Measurements from ENCODE around the gene ARID1B.

ARID1B gene

DNA sequence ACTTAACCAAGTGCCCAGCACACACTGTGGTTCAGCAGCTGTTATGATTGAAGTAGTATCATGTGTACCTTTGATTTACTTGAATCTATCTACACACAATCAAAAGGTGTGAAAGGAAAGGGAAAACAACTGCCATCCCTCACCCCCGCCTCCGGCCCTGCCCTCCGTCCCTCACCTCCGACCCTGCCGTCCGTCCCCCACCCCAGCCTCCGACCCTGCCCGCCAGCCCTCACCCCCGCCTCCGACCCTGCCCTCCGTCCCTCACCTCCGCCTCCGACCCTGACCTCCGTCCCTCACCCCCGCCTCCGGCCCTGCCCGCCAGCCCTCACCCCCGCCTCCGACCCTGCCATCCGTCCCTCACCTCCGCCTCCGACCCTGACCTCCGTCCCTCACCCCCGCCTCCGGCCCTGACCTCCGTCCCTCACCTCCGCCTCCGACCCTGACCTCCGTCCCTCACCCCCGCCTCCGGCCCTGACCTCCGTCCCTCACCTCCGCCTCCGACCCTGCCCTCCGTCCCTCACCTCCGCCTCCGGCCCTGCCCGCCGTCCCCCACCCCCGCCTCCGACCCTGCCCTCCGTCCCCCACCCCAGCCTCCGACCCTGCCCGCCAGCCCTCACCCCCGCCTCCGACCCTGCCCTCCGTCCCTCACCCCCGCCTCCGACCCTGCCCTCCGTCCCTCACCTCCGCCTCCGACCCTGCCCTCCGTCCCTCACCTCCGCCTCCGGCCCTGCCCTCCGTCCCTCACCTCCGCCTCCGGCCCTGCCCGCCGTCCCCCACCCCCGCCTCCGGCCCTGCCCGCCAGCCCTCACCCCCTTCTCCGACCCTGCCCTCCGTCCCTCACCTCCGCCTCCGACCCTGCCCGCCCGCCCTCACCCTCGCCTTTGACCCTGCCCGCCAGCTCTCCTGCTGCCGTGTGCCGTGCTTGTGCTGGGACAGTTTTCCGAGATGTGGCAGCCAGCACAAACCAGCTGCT is 370.2 kb downstream of the ARID1B start:
- peak in 1 of 2 donors; percentile 36 for DNase-seq

- DNase-seq: no peak
These were observed 371.5 kb downstream of the ARID1B start for GRCh38 chr6:157148391-157149323.

DNA sequence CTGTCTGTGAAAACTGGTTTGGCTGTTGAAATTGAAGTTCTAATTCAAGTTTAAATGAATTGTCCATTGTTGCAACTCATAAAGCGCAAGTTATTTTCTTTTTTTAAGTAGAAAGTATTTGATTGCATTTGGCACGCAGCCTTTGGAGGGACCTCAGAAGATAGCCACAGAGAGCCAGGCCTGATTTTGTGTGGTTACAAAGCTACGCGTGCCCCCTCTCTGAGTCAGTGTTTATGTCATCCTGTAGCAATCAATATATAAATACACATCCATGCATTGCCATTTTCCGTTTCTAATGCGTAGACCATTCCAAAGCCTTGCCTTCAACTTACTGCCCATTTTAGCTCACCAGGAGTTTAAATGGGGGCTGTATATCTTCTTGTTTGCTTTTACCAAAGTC is 372.9 kb downstream of the ARID1B start:
- DNase-seq: no peak

GRCh38 chr6:157151029-157151428 is 373.9 kb downstream of the ARID1B start:
- no peak for DNase-seq

GRCh38 chr6:157151989-157152388 is 374.8 kb downstream of the ARID1B start:
- DNase-seq: no peak

DNA sequence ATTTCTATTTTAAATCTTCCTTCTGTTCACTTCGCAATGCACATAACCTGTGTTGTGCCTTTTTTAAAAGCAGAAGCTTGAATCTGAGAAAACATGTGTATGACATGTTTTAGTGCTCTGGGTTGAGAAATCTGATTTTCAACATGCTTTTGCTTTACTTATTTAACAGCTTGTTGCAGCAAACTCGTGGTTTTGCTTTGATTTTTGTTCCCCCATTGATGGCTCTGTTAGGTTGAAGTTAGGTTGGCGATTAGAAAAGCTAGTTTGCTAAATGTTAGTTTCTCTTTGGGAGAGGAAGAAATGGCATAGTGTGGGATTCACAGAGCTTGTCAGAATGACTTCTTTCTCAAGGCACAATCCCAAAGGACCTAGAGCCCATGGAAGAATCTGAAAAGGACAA is 375.4 kb downstream of the ARID1B start:
- no peak for DNase-seq

- DNase-seq: no peak
These were observed 378.6 kb downstream of the ARID1B start for GRCh38 chr6:157155804-157156203.

DNA sequence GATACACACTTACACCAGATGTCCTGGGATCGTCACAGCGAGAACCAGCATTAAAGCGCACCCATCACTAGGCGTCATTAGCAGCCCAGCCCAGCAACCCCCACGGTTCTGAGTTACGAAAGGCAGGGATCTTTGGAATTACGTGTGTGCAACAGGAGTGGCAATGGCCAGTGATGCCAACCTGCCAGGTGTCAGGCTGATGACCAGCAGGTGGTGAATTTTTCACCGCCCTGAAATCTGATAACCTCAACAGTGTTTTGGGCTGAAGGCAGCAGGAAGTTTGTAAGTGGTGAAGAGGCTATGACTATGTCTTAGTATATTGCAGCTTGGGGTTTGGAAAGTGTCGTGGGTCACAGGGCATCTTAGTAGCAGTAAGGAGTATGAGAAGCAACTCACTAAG is 380.1 kb downstream of the ARID1B start:
- no peak for DNase-seq

GRCh38 chr6:157158456-157158855 is 381.3 kb downstream of the ARID1B start:
- no peak for DNase-seq

- no peak for DNase-seq
These were observed 381.7 kb downstream of the ARID1B start for GRCh38 chr6:157158897-157159296.

GRCh38 chr6:157159348-157159747 is 382.2 kb downstream of the ARID1B start:
- no peak for DNase-seq

- no peak for DNase-seq
These were observed 384.7 kb downstream of the ARID1B start for GRCh38 chr6:157161912-157162311.

DNA sequence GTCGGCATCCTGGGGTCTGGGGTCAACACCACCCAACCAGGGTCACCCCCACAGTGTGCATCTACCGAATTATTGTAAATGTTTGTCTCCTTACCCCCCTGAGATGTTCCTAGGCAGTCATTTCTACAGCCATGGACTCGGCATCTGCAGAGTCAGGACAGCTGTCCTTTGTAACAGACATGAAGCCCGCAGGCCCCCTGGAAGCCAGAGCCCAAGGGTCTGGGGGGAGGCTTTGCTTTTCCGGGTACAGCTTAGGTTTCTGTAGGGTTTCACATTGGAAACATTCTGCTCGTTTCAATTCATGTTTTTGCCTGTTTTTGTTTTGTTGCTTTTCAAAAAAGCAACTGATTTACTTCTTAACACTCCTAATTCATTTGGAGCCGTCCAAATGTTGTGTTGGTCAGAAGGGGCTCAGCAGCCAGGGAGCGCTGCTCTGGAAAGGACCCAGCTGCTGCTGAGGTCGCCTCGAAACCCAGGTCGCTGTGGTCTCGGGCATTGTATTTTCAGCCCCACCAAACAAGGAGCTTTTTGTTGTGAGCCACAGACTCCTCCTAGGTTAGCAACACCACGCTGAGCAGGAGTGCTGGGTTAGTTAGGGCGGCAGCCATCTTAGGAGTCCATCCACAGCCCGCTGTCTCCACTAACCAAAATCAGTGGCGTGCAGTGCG is 385.7 kb downstream of the ARID1B start:
- DNase-seq: no peak

DNA sequence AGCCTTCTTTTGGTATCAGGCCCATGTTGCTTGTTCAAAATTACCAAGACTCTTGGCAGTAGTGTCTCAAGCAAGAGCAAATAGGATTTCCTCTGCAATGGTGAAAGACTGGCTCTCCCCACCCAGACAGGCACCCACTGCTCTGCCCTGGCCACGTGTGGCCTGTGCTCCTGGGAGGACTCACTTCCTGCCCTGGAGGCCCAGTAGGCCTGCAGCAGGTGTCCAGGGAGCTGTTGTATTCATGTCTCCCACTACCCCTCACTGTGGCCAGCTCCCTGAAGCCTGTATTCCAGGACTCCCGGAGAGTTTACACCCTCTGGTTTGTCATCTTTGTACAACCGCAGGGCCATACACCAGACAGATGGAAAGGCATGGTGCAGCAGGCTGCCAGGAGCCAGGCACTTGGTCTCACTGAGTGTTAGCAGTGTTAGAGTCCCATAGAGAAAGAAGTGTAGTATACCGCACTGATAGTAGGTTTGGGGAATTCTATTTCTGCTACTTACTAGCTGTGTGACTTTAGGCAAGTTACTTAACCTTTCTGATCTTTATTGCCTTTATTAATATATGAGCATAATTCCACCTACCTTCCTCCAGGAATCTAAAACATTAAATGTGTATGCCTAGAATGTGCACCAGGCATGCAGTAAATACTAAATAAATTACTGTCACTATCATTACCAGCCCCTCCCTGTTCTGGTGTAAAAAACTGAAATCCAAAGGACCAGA is 386.4 kb downstream of the ARID1B start:
- DNase-seq: no peak

GRCh38 chr6:157164972-157165371 is 387.8 kb downstream of the ARID1B start:
- no peak for DNase-seq

- DNase-seq: no peak
These were observed 389.6 kb downstream of the ARID1B start for GRCh38 chr6:157166784-157167183.

GRCh38 chr6:157167837-157168236 is 390.7 kb downstream of the ARID1B start:
- no peak for DNase-seq

DNA sequence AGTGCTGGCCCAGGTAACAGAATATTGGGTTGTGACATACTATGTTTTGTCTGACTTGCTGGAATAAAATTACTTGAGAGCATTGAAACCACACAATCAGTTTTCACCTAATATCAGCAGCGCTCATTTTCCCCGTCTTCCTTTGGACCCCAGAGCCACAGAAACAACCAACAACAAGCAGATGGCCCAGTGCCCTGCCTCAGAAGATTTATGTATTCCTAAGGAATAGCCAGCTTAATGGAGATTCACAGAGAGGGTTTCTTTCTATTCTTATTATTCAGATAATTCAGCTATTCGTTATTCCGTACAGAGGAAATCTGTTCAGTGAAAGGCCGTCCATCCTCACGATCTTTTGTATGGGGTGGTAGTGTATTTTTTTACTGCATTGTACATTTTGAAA is 391.3 kb downstream of the ARID1B start:
- DNase-seq: no peak

DNA sequence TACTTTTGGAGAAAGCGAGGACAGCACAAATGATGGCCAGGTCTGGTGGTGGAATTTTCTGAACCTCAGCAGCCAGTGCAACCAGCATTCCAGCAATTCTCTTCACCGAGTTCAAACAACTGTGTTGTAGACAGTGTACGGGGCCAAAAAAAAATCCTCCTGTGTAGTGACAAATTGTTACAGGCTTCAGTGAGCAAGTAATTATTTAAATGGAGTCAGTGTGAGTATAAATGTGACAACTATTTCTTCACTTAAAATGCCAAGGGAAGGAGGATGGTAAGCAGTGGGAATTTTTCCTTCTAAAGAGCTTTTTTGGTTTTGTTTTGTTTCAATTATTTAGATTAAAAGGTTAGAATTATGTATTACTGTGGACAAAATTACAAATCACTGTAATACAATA is 392.0 kb downstream of the ARID1B start:
- DNase-seq: no peak

DNA sequence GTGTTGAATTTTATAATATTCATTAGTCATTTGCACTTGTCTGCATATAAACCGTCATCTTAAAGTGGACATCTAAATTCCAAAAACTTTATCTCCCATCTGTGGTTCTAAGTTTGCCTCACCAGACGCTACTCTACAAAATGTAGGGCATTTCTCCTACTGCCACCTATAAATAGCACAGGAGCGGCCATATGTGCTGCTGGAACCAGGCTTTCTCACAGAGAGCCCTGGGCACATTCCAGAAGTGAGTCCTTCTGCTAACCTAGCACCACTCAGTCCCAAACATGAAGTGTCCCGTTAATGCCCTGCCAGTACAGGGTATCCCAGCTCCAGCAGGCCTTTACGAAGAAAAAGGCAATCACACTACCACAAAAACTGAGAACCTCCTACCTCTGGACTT is 392.5 kb downstream of the ARID1B start:
- no peak for DNase-seq

- no peak for DNase-seq
These were observed 393.4 kb downstream of the ARID1B start for GRCh38 chr6:157170535-157170934.

DNA sequence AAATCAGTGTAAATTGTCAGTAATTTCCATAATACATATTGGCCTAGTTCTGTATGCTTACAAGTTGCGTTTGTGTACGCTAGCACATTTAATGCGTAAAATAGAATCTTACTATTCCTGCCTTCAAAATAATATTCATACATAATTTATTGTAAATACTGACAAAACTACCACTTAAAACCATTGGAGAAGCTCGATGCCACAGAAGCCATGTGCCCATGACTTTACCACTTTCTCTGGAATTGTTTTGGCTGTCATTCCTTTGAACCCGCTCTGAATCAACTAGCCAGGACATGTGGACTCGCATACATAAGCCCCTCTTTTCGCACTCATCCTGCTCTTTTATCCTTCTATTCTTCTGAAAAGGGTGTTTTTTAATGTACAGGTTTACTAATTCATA is 394.6 kb downstream of the ARID1B start:
- DNase-seq: no peak
